ENCODE data around the gene PAX5. TPM values are rescaled to one million over a fixed set of nuclear protein-coding genes. Genes with fewer than 3 reads are reported as not detected.

PAX5 gene
- total RNA-seq, 4 donors from 2014 or later: 0.55 TPM; not detected in 3

DNA sequence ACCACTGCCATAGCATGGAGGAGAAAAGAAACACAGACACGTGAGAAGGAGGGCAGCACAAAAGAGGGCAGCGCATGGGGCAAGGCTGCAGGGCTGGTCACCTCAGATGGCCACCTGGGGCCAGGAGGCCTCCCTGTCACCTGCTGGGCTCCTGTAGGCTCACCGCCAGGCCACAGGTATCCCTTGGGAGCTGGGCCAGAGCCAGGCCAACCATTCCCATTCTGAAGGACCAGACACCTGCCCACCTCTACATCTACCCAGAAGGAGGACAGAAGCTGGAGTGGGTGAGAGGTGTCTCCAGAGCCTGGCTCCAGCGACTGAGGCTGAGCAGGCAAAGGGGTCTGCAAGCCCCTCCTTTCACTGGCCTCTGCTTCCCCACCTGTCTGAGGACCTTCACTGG, 103.1 kb downstream of the PAX5 start:
- H3K27me3 ChIP-seq: no peaks in the 10 kb centered on the region
- H3K27ac ChIP-seq: no peak overlapping the region
- H3K4me1 ChIP-seq: no peaks in the 10 kb centered on the region
- no peak for DNase-seq
- H3K36me3 ChIP-seq: no peaks in the 10 kb centered on the region
- no peak for TF ChIP-seq POLR2A (IDR thresholded peaks at IDR 0.05)
- TF ChIP-seq, protein P1, sequence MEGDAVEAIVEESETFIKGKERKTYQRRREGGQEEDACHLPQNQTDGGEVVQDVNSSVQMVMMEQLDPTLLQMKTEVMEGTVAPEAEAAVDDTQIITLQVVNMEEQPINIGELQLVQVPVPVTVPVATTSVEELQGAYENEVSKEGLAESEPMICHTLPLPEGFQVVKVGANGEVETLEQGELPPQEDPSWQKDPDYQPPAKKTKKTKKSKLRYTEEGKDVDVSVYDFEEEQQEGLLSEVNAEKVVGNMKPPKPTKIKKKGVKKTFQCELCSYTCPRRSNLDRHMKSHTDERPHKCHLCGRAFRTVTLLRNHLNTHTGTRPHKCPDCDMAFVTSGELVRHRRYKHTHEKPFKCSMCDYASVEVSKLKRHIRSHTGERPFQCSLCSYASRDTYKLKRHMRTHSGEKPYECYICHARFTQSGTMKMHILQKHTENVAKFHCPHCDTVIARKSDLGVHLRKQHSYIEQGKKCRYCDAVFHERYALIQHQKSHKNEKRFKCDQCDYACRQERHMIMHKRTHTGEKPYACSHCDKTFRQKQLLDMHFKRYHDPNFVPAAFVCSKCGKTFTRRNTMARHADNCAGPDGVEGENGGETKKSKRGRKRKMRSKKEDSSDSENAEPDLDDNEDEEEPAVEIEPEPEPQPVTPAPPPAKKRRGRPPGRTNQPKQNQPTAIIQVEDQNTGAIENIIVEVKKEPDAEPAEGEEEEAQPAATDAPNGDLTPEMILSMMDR (IDR thresholded peaks at IDR 0.05): no peak
- intact Hi-C loops (cut with DNase I; ENCODE audit: low total_unique reads): no loop called here
- no peak overlapping the region for H3K4me3 ChIP-seq
- no peaks in the 10 kb centered on the region for H3K9me3 ChIP-seq

DNA sequence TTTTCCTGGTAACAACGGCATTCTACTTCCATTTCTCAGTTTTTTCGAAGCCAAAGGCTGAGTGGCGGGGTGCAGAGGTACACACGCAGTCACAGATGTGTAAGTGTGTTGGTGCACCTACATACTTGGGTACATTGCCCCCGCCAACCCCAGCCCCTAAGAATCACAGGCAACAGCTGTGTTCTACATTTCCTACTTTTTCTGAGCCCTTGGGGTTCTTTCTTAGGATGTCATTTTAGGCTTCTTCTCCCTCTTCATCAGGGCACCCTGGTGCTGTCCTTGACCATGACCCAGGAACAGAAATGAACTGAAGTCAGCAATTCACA, 104.8 kb downstream of the PAX5 start:
- TF ChIP-seq, protein P1 (IDR thresholded peaks at IDR 0.05): no peak
- no peak for TF ChIP-seq POLR2A (IDR thresholded peaks at IDR 0.05)
- no peak for DNase-seq
- no peaks in the 10 kb centered on the region for H3K27me3 ChIP-seq
- intact Hi-C loops (cut with DNase I; ENCODE audit: low total_unique reads): no loop called here
- H3K27ac ChIP-seq: no peak overlapping the region
- no peaks in the 10 kb centered on the region for H3K4me1 ChIP-seq
- no peak overlapping the region for H3K4me3 ChIP-seq
- no peaks in the 10 kb centered on the region for H3K9me3 ChIP-seq
- H3K36me3 ChIP-seq: no peaks in the 10 kb centered on the region

DNA sequence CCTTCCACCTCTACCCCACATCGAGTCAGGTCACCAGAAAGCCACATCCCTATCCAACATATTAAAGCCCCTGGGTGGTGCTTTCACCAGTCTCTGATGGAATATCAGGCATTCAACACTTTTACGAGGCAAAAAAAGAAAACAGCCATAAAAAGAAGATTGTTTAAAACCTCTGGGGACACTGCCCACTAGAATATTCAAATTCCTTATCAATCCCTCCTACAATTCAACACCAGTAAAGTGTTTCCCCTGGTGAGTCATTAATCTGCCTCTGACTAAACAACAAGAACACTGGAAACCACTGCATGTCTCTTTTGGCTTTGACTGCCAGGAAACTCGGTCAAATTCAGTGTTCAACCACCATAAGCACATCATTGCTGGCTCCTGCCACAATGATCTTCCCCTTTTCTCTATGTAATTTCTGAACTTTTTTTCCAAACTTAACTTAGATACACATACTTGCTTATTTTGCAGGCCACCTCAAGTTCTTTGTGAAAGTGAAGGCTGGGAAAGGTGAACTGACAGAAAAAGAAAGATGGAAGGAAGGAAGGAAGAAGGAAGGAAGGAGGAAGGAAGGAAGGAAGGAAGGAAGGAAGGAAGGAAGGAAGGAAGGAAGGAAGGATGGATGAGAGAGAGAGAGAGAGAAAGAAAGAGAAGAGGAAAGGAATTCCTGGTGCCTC, 105.3 kb downstream of the PAX5 start:
- H3K4me1 ChIP-seq: no peaks in the 10 kb centered on the region
- intact Hi-C loops (cut with DNase I; ENCODE audit: low total_unique reads): no loop called here
- TF ChIP-seq POLR2A (IDR thresholded peaks at IDR 0.05): no peak
- TF ChIP-seq, protein P1 (IDR thresholded peaks at IDR 0.05): no peak
- no peak overlapping the region for H3K27ac ChIP-seq
- DNase-seq: no peak
- H3K4me3 ChIP-seq: no peak overlapping the region
- no peaks in the 10 kb centered on the region for H3K27me3 ChIP-seq
- H3K36me3 ChIP-seq: no peaks in the 10 kb centered on the region
- H3K9me3 ChIP-seq: no peaks in the 10 kb centered on the region

DNA sequence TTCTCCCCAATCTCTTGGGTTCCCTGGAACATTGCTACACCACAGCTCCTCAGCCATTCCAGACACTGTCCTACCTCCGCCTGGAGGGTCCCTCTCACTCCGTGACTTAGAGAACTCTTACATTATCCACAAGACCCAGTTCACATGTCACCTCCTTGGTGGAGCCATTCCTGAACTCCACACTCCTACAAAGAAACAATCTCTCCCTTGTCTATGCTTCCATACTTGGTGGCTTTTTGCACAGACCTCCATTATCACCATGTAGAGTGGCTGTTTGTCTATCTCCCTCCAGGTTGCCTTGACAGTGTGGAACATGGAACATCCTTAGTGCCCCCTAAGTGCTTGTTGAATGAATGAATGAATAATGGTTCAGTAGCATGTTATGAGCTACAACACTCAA, 105.9 kb downstream of the PAX5 start:
- Histone ChIP-seq H3K27ac (no peak overlapping the region), H3K4me1 (no peaks in the 10 kb centered on the region), H3K27me3 (no peaks in the 10 kb centered on the region), H3K9me3 (no peaks in the 10 kb centered on the region), H3K36me3 (no peaks in the 10 kb centered on the region), H3K4me3 (no peak overlapping the region)
- intact Hi-C loops (cut with DNase I; ENCODE audit: low total_unique reads): no loop called here
- no peak for DNase-seq
- TF ChIP-seq, protein P1 (IDR thresholded peaks at IDR 0.05): no peak
- no peak for TF ChIP-seq POLR2A (IDR thresholded peaks at IDR 0.05)

DNA sequence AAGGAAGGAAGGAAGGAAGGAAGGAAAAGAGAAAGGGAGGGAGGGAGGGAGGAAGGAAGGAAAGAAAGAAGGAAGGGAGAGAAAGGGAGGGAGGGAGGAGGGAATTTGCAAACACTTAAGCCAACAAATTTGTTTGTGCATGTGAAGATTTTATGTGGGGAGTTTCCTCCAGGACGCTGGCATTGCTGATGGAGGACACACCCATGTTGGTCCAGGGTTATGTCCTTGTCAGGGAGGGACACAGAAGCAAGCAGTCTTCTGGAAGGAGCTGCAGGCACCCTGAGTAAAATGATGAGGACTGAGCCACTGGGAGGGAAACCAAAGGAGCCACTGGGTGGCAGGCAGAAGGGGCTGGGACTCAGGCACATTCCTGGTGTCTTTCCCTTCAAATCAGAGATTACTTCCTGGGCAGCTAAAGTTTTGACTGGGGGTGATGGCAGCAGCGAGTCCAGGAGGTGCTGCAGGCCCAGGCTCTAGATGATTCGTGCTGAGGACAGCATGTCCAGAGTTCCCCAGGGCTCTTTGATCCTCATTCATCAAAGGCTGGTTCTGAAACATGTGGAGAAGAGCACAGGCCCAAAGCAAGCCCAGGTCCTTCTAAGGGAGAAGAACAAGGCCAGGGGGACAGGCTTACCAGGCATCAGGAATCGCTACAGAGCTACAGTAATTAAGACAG, 109.2 kb downstream of the PAX5 start:
- no peaks in the 10 kb centered on the region for H3K36me3 ChIP-seq
- intact Hi-C loops (cut with DNase I; ENCODE audit: low total_unique reads): no loop called here
- H3K27ac ChIP-seq: no peak overlapping the region
- TF ChIP-seq POLR2A (IDR thresholded peaks at IDR 0.05): no peak
- H3K4me3 ChIP-seq: no peak overlapping the region
- H3K27me3 ChIP-seq: no peaks in the 10 kb centered on the region
- H3K4me1 ChIP-seq: no peaks in the 10 kb centered on the region
- H3K9me3 ChIP-seq: no peaks in the 10 kb centered on the region
- no peak for DNase-seq

Measured in uterus (tissue), 4 donors.